GM19035 (cell line): ENCODE results near the gene CHST15.
A peak's percentile ranks its signal among the peaks of the same experiment; 100 is the strongest.
"Not testable (repeated sequence)": the region's sequence is repeated elsewhere in the genome, so short reads cannot be mapped to it uniquely, and the experiment has no call there.

Experiments used
- ATAC-seq: cut with Tn5 transposase; IDR thresholded peaks from one replicate; pipeline ENCODE4 v1.9.1; 2021; ENCODE audit not compliant: unreplicated experiment

CHST15 gene

DNA sequence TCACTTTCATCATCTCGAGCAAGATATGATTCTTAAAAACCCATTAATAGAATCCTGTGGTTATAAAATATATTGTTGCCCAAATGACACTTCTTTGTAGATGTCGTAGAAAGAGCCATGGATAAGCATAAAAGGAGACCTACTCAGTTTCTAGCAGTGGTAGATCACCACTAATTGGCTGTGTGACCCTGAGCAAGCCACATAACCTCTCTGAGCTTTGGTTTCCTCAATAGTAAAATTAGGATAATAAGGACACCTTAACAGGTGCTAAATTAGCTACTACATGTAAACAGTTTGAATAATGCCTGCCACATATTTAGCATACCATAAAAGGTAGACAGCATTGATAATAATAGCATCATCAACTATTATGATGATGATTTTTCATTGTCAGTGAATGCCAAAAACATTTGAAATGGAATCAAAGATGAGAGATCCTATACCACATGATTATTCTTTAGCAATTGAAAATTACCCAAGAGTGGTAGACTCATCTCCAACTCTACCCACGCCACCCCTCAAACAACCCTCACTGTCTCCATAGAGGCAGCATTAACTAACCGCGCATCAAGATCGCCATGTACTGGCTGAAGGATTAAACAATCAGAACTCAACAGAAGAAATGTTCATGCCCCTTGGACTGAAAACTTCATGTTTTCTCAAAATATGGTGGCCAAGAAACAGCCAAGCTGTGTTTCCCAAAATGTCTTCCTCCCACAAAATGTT is 45.8 kb downstream of the CHST15 start:
- no peak for ATAC-seq

DNA sequence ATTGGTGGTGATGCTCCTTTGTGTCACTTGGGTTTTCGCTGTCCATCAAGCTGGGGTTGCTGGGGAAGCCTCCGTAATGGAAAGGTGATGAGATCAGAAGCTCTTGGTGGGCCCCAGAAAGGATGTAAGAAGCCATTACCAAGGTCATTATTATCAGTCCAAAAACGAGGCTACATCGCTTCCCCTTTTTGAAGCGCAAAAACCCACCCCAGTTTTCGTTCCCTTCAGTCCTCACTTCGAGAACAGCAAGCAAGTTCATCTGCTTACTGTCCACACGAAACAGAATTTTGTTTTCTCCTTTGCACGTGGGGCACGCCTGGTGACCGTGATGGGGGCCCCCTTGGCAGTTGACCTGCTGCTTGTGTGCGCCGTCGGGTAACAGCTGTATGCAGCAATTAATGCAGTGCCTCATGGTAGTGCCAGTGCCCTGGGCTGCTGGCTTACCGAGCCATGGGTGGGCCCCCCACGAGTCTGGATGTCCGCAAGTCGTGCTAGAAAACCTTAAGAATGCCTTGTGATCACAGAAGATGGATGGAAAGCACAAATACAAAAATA is 47.5 kb downstream of the CHST15 start:
- no peak for ATAC-seq

DNA sequence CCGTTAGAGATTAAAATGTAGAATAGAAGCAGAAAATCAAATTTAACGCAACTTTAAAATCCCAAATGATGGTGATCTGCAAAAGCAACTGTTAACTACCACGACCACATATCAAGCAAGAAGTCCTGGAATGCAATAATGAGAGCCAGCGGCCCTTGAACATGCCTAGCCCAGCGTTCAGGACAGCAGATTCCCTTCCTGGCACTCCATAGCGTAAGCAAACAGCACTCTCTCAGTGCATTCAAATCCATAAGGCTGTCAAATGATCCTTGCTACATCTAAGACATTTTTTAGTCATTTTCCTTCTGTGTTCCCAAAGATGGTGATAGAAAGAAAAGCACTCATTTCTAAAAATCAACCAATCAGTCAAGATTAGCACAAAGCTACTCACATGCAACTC is 48.1 kb downstream of the CHST15 start:
- no peak for ATAC-seq

DNA sequence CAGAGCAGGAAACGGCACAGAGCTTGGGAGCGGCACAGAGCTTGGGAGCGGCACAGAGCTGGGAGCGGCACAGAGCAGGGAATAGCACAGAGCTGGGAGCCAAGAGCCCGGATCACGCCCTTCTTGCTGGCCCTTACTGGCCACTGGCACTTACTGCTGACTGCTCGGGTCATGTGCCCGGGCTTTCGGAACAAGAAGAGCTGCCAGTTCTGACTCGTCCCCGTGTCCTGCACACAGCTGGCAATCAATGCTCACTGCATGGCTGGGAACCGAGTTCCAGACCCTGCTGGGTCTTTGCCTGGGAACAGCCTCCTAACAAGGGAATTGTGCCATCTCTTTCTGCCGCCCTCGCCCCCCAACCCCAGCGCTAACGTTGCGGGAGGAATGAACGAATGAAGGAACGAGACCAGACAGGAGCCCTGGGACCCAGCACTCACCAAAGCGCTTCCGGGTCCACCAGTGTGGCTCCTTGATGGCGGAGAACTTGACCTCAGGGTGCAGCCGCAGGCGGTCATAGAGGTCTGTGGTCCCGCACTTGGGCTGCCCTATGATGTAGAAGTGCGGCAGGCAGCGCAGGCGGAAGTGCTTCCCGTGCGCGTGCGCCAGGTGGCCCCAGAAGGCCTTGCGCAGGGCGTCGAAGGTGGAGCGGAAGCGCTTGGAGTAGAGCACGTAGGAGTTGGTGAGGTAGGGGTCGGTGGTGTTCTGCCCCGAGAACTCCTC is 49.1 kb downstream of the CHST15 start:
- no peak for ATAC-seq

DNA sequence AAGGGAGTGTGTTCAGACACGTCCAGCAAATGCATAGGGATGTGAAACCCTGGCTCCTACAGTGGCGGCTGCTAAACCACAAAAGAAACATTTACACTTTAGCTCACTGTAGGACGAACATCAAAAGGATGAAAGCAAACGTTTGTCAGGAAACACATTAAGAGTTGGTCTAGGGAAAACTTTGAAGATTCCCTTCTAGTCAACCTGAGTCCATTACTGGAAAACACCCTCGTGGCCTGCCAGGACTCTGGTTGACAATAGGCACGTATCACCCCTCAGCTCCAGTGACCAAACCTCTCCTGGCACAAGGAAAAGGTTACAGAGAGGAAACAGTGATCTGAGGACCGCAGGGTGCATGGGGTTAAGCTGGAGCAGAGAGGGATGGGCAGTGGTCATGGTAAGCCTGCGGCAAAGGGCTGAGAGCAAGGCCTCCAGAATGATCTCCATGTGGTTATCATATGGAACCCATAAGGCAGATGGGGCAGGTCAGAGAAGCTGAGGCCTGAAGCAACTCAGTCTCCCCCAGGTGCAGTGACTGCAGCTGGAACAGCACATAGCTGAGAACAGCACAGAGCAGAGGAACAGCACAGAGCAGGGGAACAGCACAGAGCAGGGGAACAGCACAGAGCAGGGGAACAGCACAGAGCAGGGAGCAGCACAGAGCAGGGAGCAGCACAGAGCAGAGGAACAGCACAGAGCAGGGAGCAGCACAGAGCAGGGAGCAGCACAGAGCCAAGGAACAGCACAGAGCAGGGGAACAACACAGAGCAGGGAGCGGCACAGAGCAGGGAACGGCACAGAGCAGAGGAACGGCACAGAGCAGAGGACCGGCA is 49.9 kb downstream of the CHST15 start:
- ATAC-seq, result peak; percentile 67

DNA sequence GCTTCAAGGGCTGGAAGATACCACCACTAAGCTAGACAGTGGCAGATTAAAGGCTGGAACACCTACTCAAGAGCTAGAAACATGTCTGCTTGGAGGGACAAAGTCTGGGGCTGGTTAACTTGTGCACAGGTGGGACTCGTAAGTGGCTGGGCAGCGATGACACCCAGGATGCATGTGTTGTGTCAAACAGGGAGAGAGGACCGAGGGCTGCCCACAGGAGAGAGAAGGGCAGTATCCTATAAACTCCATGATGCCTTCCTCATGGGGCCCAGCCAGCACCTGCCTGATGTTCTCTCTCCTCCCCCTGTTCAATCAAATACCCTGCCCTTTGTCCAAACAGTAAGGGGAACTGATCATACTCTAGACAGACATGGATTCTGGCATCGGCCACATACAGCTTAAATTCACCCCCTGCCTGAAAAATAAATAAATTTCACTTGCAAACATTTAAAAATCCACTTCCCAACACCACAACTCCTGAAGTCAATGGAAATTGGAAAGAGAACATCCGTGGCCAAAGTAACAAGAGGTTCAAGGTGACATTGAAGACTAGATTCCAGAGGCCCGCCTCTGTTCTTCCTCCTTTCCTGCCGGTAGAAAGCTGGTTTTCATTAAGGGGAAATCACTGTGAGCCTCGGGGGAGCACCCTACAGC is 50.6 kb downstream of the CHST15 start:
- no peak for ATAC-seq

DNA sequence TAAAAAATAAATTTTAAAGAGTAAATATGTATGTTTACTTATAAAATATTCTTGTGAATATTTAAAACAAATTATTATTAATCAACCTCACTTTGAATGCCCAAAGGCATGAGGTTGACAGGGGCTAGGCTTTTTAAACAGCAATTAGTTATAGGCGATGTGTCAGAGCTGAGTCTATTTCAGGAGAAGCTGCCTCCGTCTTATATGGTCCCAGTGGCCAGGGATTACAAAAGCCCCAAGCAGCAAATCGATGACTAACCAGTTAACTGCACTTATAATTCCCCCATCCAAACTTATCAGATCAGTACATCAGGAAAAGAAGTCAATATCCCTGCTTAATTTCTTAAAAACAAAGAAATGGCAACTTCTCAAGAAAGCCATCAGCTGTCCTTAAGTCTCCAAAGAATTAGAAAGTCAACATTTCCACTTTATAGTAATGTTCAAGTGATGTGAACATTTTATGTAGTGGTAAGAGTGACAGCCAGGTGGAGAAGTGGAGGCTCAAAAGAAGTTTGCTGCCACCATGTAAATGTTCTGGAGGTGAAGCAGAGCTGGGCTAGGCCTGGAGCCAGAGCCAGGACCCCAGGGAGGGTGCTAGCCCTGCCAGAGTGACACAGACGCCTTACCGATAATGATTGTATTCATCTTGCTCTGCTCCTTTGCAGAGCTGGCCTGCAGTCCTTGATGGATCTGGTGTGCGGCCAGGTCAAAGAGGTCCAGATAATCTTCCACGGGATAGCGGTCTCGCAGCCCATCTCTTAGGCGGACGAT is 51.5 kb downstream of the CHST15 start:
- no peak for ATAC-seq

DNA sequence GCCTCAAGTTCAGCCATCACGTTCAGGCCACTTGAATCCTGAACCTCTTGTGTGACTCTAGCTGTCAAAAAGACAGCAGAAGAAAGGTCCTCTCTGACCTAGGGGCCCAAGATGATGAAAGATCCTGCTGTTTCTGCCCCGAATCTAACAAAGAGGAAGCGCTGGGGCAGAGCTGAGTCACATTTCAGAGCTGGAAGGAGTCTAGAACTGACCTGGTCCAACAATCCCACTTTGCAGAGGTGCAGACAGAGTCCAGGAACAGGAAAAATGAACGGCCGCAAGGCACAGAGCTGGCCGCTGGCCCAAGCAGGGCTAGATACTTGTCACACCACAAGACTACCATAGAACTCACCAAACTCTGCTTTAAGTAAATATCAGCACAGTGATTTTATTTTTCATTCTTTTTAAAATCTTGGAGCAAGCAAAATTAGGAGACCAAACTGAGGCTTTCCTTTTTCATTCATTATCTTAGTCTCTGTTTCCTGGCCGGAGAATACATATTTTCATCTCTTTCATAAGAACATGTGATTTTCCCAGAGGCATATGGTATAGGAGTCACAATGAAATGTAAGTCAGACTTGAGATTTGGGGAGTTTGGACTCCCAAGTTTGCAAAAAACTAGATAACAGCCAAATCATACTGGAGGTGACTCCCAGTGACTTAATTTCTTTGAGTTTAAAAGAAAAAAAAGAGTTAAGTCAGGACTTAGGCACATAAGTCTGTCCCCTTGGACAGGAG is 52.8 kb downstream of the CHST15 start:
- no peak for ATAC-seq

DNA sequence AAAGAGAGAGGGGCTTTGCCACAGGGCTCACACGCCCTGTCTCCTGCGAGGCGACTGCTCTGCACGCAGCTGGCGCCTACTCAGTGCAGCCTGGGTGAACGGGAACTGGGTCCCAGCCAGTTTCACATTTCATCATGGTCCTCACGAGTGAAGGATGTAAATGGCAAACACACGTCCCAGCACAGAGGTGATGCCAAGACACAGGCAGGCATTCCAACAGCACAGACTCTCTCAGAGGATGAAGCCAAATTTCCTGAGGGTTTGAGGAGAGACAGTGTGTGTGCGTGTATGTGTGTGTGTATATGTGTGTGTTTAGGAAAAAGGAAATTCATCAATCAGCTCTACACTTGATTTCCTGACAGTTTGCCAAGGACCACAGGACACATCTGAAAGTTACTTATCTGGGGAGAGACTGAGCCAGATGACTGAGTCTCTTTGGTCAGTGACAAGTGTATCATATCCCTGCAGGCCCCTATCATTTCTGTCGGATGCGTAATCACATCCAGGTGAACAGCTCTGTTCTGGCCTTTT is 53.9 kb downstream of the CHST15 start:
- no peak for ATAC-seq

DNA sequence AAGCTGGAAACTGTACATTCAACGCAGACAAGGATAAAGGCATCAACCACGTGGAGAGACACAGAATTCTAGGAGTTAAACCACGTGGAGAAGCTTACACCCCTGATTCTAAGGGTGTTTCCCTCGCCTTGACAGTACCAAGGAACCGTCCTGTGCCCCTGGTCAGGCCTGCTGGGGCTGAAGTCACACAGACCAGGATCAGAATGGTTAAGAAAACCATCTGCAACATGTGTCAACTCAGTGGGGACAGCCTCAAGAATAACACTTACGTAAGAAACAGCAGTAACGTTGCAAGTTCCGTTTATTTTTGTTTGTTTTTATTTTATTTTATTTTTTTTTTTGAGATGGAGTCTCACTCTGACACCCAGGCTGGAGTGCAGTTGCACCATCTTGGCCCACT is 55.6 kb downstream of the CHST15 start:
- no peak for ATAC-seq

DNA sequence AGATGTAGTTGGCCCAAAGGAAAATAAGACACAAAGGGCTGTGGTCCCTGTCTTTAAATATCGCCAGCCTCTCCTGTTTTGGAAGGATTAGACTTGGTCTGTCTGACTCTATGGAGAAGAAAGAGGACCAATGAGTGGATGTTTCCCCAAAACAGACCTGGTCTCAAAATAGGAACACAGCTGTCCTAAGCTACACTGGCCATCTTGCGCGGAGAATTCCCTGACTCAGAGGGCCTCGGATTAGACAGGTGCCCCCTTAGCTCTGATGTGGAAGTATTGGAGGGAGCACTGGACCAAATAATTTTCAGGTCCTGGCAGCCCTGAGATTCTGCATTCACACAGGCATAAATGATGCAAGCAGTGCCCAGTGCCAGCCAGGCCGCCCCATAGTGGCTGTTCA is 56.1 kb downstream of the CHST15 start:
- no peak for ATAC-seq

DNA sequence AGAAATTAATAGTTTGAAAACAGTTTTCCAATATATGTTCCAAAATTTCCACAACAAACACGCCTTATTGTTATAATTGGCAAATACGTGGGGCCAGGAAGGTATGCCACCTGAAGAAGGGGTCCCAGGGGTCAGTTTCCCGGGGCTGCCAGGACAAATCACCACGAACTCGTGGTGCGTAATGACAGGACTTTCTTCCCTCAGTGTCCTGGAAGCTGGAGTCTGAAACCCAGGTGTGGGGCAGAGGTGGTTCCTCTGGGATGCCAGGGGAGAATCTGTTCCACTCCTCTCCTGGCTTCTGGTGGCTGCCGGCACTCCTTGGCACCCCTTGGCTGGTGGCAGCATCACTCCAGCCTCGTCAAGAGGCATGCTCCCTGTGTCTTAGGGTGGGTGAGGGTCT is 56.7 kb downstream of the CHST15 start:
- no peak for ATAC-seq

DNA sequence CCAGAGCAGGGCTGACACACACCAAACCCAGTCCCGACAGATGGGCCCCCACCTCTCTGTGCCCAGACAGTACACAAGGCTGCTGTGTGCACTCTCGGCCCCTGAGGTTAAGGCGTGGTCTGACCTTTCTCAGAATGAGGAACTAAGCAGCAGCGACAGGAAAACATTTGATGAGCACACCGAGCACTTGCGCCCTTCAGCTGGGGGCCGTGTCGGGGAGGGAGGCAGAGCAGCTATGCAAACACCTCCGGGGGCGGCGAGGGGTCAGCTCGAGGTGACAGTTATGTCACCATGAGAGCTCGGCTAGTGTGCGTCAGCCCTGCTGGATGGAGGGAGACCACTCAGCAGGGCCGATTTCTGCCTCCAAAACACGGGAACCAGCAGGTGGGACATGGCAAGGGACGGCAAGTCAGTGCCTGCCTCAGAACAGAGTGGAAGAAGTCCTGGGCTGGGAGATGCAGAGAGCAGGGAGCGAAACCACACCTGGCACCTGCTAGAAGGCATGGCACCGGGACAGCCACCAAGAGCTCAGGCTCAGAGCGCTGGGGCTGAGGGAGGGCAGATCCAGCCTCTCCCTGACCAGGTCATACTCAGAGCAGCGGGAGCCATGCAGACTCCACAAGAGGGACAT is 57.4 kb downstream of the CHST15 start:
- ATAC-seq, result peak; percentile 99

DNA sequence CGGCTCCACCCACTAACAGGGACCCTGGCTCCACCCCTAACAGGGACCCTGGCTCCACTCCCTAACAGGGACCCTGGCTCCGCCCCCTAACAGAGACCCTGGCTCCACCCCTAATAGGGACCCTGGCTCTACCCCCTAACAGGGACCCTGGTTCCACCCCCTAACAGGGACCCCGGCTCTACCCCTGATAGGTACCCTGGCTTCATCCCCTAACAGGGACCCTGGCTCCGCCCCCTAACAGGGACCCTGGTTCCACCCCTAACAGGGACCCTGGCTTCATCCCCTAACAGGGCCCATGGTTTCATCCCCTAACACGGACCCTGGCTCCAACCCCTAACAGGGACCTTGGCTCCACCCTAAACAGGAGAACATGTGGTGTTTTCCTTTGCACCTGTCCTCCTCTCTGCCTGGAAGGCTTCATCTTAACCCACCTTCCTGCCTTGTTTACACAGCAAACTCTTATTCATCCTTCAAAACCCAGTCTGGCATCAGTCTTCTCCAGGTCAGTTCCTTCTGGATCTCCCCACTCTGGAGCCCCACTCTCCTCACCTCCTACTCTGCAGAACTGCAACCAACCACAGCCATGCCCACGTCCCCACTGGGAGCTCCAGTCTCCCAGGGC is 58.0 kb downstream of the CHST15 start:
- ATAC-seq, result no peak

DNA sequence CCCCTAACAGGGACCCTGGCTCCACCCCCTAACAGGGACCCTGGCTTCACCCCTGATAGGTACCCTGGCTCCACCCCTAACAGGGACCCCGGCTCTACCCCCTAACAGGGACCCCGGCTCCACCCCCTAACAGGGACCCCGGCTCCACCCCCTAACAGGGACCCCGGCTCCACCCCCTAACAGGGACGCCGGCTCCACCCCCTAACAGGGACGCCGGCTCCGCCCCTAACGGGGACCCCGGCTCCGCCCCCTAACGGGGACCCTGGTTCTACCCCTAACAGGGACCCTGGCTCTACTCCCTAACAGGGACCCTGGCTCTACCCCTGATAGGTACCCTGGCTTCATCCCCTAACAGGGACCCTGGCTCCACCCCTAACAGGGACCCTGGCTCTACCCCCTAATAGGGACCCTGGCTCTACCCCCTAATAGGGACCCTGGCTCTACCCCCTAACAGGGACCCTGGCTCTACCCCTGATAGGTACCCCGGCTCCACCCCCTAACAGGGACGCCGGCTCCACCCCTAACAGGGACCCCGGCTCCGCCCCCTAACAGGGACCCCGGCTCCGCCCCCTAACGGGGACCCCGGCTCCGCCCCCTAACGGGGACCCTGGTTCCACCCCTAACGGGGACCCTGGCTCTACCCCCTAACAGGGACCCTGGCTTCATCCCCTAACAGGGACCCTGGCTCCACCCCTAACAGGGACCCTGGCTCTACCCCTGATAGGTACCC is 58.7 kb downstream of the CHST15 start:
- ATAC-seq, result not testable (repeated sequence)

DNA sequence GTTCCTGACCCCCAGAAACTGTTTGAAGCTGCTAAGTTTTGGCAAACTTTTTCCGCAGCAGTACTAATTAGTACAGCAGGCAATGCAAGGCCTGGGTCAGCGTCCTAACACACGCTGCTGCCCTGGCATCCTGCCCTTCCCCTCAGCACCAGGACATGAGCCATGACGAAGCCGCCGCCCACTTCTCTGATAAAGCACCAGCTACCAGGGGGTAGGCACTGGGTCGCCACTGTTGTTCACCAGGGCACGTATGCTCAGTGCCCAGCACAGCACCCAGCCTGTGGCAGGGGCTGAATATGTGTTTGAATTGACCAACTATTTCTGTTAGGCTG is 59.5 kb downstream of the CHST15 start:
- no peak for ATAC-seq

DNA sequence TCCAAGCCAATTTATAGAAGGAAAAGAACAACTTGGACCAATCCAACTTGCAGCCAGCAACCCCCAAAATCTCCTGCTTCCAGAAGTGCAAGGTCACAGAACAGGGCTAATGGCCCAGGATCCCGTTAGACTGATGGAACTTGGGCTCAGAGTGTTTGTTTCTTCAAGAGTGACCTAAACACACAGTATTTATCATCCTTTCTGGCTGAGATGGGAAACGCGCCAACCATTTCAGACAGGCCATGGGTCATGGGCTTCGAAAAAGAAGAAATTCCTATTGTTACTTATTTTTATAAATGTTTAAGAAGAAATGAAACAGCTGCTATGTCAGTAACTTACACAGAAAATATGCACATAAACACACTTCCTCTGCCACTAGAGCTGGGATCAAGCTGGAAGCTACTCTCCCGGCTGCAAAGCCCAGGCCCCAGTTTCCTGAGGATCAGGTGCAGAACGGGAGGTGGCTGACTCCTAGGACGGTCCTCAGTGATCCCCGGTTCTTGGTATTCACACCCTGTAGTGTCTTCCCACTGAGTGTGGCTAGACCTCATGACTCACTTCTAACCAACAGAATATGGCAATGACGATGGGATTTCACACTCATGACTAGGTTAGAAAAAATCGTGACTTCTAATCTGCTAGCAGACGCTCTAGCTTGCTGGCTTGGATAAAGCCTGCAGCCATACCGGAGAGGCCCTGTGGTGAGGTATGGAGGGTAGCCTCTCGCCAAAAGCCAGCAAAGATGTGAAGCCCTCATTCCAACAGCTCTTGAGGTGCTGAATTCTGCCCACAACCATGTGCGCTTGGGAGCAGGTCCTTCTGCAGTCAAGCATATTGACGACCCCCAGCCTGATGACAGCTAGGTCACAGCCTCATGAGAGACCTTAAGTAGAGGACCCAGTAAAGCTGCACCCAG is 60.2 kb downstream of the CHST15 start:
- no peak for ATAC-seq
